CMK (cell line): Measurements from ENCODE around the gene NTN4.
"Not testable (repeated sequence)": the region's sequence is repeated elsewhere in the genome, so short reads cannot be mapped to it uniquely, and the experiment has no call there.

ENCODE experiments used
- DNase-seq: peaks from one replicate; pipeline ENCODE4 v3.0.0-alpha.2; 2010; ENCODE audit warnings: low read depth

NTN4 gene

GRCh38 chr12:95709152-95709551 lies 81.4 kb downstream of the NTN4 start:
- no peak for DNase-seq

GRCh38 chr12:95705143-95705542 lies 85.4 kb downstream of the NTN4 start:
- no peak for DNase-seq

GRCh38 chr12:95703986-95704385 lies 86.6 kb downstream of the NTN4 start:
- DNase-seq, result no peak

- DNase-seq, result no peak
These were observed 88.7 kb downstream of the NTN4 start for GRCh38 chr12:95701722-95702418.

GRCh38 chr12:95701275-95701674 lies 89.3 kb downstream of the NTN4 start:
- no peak for DNase-seq

GRCh38 chr12:95700316-95700785 lies 90.2 kb downstream of the NTN4 start:
- no peak for DNase-seq

- no peak for DNase-seq
These were observed 91.0 kb downstream of the NTN4 start for GRCh38 chr12:95699579-95699978.

- DNase-seq, result no peak
These were observed 96.4 kb downstream of the NTN4 start for GRCh38 chr12:95694136-95694535.

- DNase-seq, result no peak
These were observed 96.9 kb downstream of the NTN4 start for GRCh38 chr12:95693689-95694088.

GRCh38 chr12:95690861-95691635 lies 99.5 kb downstream of the NTN4 start:
- no peak for DNase-seq

- no peak for DNase-seq
These were observed 102.6 kb downstream of the NTN4 start for GRCh38 chr12:95687937-95688336.

GRCh38 chr12:95683418-95683817 lies 107.1 kb downstream of the NTN4 start:
- DNase-seq, result no peak

- DNase-seq, result no peak
These were observed 109.3 kb downstream of the NTN4 start for GRCh38 chr12:95681210-95681765.

- no peak for DNase-seq
These were observed 111.9 kb downstream of the NTN4 start for GRCh38 chr12:95678684-95679083.

GRCh38 chr12:95677782-95678181 lies 112.8 kb downstream of the NTN4 start:
- DNase-seq, result not testable (repeated sequence)

GRCh38 chr12:95674631-95675030 lies 115.9 kb downstream of the NTN4 start:
- DNase-seq, result no peak

GRCh38 chr12:95674163-95674562 lies 116.4 kb downstream of the NTN4 start:
- DNase-seq, result no peak

GRCh38 chr12:95673576-95673975 lies 117.0 kb downstream of the NTN4 start:
- DNase-seq, result no peak

- no peak for DNase-seq
These were observed 118.4 kb downstream of the NTN4 start for GRCh38 chr12:95672166-95672565.

- DNase-seq, result no peak
These were observed 119.3 kb downstream of the NTN4 start for GRCh38 chr12:95671265-95671664.

- DNase-seq, result no peak
These were observed 127.0 kb downstream of the NTN4 start for GRCh38 chr12:95663525-95663924.

GRCh38 chr12:95661360-95661759 lies 129.2 kb downstream of the NTN4 start:
- no peak for DNase-seq

GRCh38 chr12:95658386-95658785 lies 132.2 kb downstream of the NTN4 start:
- DNase-seq, result no peak
